GM19023 (cell line): ENCODE data around the gene TIGAR.

ENCODE experiments used
- ATAC-seq: cut with Tn5 transposase; IDR thresholded peaks from one replicate; pipeline ENCODE4 v1.9.1; 2021; ENCODE audit warnings: mild to moderate bottlenecking, moderate library complexity; ENCODE audit not compliant: unreplicated experiment

Gene TIGAR, protein sequence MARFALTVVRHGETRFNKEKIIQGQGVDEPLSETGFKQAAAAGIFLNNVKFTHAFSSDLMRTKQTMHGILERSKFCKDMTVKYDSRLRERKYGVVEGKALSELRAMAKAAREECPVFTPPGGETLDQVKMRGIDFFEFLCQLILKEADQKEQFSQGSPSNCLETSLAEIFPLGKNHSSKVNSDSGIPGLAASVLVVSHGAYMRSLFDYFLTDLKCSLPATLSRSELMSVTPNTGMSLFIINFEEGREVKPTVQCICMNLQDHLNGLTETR

GRCh38 chr12:4320853-4321701 lies at the start of gene TIGAR:
Gene TIGAR (plus strand): TSS chr12:4321213. CDS start chr12:4321272, 59 bp downstream.
- peak; percentile 97 for ATAC-seq

DNA sequence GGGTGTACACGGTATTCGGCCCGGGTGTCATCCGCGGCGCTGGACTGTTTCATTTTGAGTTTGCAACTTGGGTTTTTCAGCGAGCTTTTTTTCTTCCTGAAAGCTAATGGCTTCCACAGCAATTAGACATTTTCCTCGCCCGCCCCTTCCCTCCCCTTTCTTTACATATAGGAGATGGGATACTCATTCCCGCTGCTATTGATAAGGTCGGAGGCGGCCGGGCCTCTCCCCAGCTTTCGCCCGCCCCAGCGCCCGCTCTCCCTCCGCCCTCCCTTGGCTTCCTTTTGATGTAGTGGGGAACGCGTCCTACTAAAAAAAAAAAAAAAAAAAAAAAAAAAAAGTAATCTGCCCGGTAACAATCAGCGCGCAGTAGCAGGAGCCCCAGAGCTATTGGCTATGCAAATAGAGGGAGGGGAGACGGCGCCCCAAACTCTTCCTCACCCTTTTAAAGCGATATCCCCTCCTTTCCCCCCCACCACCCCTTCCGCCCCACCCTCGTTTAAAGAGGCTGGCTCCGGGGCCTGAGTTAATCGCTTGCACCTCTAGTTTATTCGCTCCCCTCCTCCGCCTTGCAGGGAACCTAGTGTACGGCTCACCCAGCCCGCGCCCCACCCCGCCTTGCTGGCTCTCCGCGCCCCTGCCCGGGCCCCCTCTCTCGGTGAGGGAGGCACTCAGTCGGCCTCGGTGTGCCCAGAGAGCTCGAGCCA lies 49.1 kb upstream of the TIGAR start:
- ATAC-seq = peak; percentile 40

GRCh38 chr12:4272424-4273272 lies 48.4 kb upstream of the TIGAR start:
- peak; percentile 5 for ATAC-seq

DNA sequence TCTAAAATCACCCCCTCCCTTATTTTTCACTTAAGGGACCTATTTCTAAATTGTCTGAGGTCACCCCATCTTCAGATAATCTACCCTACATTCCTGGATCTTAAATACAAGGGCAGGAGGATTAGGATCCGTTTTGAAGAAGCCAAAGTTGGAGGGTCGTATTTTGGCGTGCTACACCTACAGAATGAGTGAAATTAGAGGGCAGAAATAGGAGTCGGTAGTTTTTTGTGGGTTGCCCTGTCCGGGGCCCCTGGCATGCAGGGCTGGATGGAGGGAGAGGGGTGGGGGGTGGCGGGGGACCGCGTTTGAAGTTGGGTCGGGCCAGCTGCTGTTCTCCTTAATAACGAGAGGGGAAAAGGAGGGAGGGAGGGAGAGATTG lies 47.8 kb upstream of the TIGAR start:
- ATAC-seq = no peak

DNA sequence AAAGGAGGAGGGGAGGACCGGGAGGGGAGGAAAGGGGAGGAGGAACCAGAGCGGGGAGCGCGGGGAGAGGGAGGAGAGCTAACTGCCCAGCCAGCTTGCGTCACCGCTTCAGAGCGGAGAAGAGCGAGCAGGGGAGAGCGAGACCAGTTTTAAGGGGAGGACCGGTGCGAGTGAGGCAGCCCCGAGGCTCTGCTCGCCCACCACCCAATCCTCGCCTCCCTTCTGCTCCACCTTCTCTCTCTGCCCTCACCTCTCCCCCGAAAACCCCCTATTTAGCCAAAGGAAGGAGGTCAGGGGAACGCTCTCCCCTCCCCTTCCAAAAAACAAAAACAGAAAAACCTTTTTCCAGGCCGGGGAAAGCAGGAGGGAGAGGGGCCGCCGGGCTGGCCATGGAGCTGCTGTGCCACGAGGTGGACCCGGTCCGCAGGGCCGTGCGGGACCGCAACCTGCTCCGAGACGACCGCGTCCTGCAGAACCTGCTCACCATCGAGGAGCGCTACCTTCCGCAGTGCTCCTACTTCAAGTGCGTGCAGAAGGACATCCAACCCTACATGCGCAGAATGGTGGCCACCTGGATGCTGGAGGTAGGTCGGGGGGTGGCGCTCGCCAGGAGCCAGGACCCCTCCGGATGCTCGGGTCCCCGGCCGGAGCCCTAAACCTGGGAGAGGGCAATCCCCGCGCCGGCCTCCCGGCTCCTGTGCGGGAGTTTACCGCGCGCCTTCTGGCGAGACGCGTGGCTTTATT lies 47.2 kb upstream of the TIGAR start, which contains the start of gene CCND2:
Gene CCND2, plus strand, starts transcription at position 111 of the 744 bp plus-strand sequence. Its CDS starts 279 bp downstream, at position 390.
- no peak for ATAC-seq

- no peak for ATAC-seq
These were observed 46.5 kb upstream of the TIGAR start for GRCh38 chr12:4274396-4275015.

DNA sequence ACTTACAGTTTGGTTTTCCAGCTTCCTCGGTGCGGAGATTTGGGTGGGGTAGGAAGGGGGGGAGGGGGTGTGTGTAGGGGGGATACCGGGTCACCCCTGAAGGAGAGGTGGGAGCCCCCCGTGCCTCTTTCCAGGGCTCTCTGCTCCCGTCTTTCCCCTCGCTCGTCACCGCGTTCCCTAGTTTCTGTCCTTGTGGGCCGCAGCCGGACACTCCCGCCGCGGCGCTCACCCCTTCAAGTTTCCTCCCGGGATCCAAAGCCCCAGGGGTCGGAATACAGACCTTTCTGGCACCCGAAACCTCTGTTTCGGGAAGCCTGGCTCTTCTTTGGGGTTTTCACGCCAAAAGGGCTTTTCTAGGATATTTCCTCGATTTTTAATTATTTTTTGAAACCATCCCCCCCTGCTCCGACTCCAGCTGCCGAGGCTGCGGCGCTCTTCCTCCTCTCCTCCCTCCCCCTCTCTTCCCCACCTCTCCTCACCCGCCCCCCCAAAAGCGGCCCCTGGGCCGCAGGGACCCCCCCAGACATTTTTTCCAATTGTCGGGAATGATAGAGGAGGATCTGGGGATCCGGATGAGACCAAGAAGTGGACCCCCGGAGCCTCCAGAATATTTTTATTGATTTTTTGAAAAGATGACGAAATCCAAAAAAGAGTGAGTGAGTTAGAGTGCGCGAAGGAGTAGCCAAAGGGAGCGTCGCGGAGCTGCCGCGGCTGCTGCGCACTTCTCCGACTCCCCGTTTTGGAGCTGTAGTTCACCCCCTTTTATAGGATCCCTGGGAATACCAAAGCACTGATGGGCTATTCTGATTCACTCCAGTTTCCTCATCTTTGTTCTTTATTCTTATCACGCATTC lies 45.8 kb upstream of the TIGAR start:
- no peak for ATAC-seq

DNA sequence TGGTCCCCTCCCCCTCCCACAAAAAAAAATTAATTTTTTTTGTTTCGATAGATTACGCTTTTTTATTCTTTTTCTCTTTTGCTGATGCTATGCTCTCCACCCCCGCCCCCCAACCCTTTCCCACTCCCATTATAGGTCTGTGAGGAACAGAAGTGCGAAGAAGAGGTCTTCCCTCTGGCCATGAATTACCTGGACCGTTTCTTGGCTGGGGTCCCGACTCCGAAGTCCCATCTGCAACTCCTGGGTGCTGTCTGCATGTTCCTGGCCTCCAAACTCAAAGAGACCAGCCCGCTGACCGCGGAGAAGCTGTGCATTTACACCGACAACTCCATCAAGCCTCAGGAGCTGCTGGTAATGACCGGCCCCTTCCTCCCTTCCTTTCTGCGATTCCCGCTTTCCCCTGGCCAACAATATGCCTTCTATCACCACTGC lies 45.1 kb upstream of the TIGAR start:
- no peak for ATAC-seq

DNA sequence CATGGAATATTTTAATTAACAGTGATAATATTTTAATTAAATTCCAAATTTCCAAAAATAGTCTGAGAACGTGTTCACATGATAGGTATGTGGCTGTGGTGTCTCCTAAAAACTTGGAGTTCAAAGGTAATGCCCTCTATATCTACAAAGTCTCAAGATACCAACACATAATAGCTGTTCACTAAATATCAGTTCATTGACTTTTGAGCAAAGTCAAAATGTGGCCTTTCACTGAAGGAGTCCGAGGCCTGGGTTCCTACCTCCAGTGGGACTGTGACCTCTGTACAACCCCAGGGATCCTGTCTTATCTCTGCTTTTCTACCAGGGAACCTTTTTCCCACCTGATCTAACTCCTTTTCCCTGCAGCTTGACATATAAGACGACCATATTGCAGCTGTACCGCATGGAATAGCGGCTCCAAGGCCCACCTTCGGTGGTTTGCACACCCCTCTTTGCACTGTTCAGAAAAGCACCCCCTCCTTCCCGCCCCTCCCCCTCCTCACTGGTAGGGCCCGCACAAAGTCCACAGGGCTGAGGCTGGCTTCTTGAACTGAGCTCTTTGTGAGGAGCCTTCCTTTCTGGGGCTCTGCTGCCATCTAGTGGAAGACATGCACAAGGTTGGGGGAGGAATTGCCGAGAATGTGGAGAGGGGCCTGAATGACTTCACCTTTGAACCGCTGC lies 44.3 kb upstream of the TIGAR start:
- no peak for ATAC-seq

GRCh38 chr12:4277205-4277543 lies 43.8 kb upstream of the TIGAR start:
- ATAC-seq = no peak

- ATAC-seq = no peak
These were observed 43.2 kb upstream of the TIGAR start for GRCh38 chr12:4277857-4278256.

- ATAC-seq = no peak
These were observed 42.5 kb upstream of the TIGAR start for GRCh38 chr12:4278329-4279197.

- no peak for ATAC-seq
These were observed 41.8 kb upstream of the TIGAR start for GRCh38 chr12:4279198-4279690.

- ATAC-seq = no peak
These were observed 40.5 kb upstream of the TIGAR start for GRCh38 chr12:4280351-4281163.

DNA sequence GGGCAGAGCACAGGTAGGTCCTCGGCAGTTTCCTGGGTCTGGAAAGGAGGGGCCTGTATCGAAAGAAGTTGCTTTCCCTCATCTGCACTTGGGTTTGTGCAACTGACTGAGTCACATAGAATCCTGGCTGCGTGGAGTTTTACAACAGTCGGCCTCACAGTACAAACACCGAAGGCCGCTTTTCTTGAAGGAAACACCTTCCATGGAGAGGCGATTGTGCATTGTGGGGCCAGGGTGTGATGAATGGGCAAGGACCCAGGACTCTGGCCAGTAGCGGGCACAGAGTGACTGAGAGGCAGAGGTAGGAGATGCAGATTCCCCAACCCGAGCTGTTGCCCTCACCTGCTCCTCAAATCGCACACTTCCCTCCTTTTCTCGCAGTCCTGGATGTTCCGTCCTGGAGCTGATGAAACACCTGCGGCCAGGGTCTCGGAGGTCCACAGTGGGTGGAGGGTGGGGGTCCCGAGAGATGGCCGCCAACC lies 39.8 kb upstream of the TIGAR start:
- ATAC-seq = no peak
